Neural progenitor cell (in vitro differentiated cells): ENCODE data around the gene PGBD5.

ENCODE experiments used
- EZH2 ChIP-seq: fragments of 200-600 bp; sonication (generic); IDR thresholded peaks from 2 replicates; pipeline ENCODE4 v1.6.1; 2017; ENCODE audit warnings: antibody characterized with exemption, mild to moderate bottlenecking, moderate library complexity
- EZH2phosphoT487 ChIP-seq: fragments of 200-600 bp; sonication (generic); IDR thresholded peaks from 2 replicates; pipeline ENCODE4 v1.6.1; 2017; ENCODE audit warnings: antibody characterized with exemption
- TF ChIP-seq, protein P1 (sequence below): fragments of 200-600 bp; sonication (generic); IDR thresholded peaks from 2 replicates; pipeline ENCODE4 v1.5.1; 2017; ENCODE audit warnings: antibody characterized with exemption, mild to moderate bottlenecking

DNA sequence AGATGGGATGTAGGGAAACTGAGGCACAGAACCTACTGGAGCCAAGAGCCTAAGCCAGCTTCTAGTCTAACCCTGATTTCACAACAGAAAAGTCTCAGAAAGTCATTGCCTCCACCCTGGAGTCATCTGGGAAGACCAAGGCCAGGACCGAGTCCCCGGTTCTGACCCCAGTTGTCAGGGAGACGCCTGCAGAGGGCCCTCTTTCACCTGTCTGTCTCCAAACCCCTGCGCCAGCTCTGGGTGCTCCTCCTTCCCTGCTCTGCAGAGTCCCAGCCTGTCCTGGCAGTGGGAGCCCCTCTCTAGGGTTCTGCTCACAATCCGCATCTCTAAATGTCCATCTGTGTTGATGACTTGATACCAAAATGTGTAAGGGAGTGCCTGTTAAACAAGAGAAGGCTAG is 149.7 kb downstream of the PGBD5 start:
- TF ChIP-seq, protein P1, sequence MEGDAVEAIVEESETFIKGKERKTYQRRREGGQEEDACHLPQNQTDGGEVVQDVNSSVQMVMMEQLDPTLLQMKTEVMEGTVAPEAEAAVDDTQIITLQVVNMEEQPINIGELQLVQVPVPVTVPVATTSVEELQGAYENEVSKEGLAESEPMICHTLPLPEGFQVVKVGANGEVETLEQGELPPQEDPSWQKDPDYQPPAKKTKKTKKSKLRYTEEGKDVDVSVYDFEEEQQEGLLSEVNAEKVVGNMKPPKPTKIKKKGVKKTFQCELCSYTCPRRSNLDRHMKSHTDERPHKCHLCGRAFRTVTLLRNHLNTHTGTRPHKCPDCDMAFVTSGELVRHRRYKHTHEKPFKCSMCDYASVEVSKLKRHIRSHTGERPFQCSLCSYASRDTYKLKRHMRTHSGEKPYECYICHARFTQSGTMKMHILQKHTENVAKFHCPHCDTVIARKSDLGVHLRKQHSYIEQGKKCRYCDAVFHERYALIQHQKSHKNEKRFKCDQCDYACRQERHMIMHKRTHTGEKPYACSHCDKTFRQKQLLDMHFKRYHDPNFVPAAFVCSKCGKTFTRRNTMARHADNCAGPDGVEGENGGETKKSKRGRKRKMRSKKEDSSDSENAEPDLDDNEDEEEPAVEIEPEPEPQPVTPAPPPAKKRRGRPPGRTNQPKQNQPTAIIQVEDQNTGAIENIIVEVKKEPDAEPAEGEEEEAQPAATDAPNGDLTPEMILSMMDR, result no peak
- TF ChIP-seq EZH2phosphoT487, result no peak
- TF ChIP-seq EZH2, result no peak
